ENCODE results near the gene CD19. TPM values are rescaled to one million over a fixed set of nuclear protein-coding genes. Genes with fewer than 3 reads are reported as not detected.
"Not testable (repeated sequence)": the region's sequence is repeated elsewhere in the genome, so short reads cannot be mapped to it uniquely, and the experiment has no call there.

Gene CD19
- polyA plus RNA-seq, 1 donor from 2014 or later, result not detected

DNA sequence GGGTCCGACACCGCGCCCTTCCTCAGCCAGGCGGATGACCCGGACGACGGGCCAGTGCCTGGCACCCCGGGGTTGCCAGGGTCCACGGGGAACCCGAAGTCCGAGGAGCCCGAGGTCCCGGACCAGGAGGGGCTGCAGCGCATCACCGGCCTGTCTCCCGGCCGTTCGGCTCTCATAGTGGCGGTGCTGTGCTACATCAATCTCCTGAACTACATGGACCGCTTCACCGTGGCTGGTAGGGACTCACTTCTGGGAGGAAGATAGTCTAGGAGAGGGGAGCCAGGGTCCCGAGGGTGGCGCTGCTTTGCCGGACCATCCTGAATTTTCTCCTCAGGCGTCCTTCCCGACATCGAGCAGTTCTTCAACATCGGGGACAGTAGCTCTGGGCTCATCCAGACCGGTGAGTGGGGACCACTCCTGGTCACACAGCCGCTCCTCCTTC lies 43.4 kb downstream of the CD19 start:
- Histone ChIP-seq H2AFZ (ENCODE audit: low read depth, low read length) (peak overlapping the region; percentile 59), H3F3A (ENCODE audit: insufficient read depth, low read length, poor library complexity, severe bottlenecking) (no peaks in the 10 kb centered on the region), H3K9me3 (ENCODE audit: low read length) (no peaks in the 10 kb centered on the region), H3K79me2 (replicated peaks; ENCODE audit: insufficient read depth, low read length) (peaks cover 10% of the 10 kb centered on the region), H4K20me1 (ENCODE audit: insufficient read depth) (no peaks in the 10 kb centered on the region), H3K4me3 (ENCODE audit: low read length) (peak overlapping the region; percentile 80), H3K27me3 (ENCODE audit: insufficient read depth, low read depth, low read length) (no peaks in the 10 kb centered on the region), H3K9me2 (ENCODE audit: insufficient read depth, low read length) (no peaks in the 10 kb centered on the region), H3K27ac (ENCODE audit: low read length) (no peak overlapping the region), H3K36me3 (ENCODE audit: insufficient read depth, low read length) (no peaks in the 10 kb centered on the region), H3K4me2 (ENCODE audit: low read length) (peak overlapping the region; percentile 68), H3K9ac (ENCODE audit: low read length) (peak overlapping the region; percentile 79)
- no peak for TF ChIP-seq EP300 (conservative IDR thresholded peaks at IDR 0.05; ENCODE audit: poor library complexity, severe bottlenecking)
- TF ChIP-seq, protein P1, sequence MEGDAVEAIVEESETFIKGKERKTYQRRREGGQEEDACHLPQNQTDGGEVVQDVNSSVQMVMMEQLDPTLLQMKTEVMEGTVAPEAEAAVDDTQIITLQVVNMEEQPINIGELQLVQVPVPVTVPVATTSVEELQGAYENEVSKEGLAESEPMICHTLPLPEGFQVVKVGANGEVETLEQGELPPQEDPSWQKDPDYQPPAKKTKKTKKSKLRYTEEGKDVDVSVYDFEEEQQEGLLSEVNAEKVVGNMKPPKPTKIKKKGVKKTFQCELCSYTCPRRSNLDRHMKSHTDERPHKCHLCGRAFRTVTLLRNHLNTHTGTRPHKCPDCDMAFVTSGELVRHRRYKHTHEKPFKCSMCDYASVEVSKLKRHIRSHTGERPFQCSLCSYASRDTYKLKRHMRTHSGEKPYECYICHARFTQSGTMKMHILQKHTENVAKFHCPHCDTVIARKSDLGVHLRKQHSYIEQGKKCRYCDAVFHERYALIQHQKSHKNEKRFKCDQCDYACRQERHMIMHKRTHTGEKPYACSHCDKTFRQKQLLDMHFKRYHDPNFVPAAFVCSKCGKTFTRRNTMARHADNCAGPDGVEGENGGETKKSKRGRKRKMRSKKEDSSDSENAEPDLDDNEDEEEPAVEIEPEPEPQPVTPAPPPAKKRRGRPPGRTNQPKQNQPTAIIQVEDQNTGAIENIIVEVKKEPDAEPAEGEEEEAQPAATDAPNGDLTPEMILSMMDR (IDR thresholded peaks at IDR 0.05; ENCODE audit: poor library complexity, severe bottlenecking), result no peak
- TF ChIP-seq RAD21 (conservative IDR thresholded peaks at IDR 0.05), result no peak
- no peak for TF ChIP-seq POLR2AphosphoS5 (IDR thresholded peaks at IDR 0.05)
- TF ChIP-seq MXI1 (conservative IDR thresholded peaks at IDR 0.05; ENCODE audit: poor library complexity, severe bottlenecking), result no peak
- no peak for TF ChIP-seq TAF1 (IDR thresholded peaks at IDR 0.05; ENCODE audit: low read depth)
- no peak for TF ChIP-seq SMC3 (conservative IDR thresholded peaks at IDR 0.05; ENCODE audit: poor library complexity)
- no peak for TF ChIP-seq EZH2 (IDR thresholded peaks at IDR 0.05; ENCODE audit: borderline replicate concordance, insufficient read depth, low read length, poor library complexity, severe bottlenecking)
- TF ChIP-seq, protein P2, sequence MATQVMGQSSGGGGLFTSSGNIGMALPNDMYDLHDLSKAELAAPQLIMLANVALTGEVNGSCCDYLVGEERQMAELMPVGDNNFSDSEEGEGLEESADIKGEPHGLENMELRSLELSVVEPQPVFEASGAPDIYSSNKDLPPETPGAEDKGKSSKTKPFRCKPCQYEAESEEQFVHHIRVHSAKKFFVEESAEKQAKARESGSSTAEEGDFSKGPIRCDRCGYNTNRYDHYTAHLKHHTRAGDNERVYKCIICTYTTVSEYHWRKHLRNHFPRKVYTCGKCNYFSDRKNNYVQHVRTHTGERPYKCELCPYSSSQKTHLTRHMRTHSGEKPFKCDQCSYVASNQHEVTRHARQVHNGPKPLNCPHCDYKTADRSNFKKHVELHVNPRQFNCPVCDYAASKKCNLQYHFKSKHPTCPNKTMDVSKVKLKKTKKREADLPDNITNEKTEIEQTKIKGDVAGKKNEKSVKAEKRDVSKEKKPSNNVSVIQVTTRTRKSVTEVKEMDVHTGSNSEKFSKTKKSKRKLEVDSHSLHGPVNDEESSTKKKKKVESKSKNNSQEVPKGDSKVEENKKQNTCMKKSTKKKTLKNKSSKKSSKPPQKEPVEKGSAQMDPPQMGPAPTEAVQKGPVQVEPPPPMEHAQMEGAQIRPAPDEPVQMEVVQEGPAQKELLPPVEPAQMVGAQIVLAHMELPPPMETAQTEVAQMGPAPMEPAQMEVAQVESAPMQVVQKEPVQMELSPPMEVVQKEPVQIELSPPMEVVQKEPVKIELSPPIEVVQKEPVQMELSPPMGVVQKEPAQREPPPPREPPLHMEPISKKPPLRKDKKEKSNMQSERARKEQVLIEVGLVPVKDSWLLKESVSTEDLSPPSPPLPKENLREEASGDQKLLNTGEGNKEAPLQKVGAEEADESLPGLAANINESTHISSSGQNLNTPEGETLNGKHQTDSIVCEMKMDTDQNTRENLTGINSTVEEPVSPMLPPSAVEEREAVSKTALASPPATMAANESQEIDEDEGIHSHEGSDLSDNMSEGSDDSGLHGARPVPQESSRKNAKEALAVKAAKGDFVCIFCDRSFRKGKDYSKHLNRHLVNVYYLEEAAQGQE (IDR thresholded peaks at IDR 0.05; ENCODE audit: borderline replicate concordance), result no peak

DNA sequence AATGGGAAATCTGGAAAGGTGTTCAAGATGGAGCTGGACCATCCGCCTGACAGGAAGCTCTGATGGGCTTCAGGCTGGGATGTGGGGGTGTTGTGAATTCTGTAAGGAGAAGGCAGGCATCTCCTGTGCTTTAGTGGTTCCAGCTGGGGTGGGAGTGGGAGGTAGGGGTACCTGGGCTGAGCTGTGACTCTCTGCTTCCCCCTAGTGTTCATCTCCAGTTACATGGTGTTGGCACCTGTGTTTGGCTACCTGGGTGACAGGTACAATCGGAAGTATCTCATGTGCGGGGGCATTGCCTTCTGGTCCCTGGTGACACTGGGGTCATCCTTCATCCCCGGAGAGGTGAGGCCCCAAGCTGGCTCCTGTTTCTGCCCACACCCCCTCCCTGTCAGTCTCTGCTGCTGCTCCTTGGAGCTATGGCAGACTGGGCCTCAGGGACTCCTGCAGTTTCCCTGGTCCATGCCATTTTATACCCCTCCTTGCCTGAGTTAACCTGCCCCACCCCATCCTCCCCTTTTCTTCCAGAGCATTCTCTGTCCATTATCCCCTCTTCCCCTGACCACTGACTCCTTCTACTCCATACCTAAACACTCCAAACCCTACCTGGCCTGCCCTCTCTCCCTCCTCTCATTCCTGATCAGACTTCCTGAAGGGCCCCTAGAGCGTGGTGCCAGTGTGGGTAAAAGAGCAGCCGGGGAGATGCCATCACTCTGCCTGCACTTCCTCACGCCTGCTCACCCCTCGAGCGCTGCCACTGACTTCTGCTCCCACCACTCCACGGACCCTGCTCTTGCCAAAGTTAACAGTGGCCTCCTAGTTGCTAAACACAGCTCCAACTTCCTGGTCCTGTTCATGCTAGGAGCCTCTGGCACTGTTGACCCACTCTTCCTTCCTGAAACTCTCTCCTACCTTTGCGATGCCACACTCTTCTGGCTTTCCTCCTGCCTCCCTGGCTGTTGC lies 46.2 kb downstream of the CD19 start:
- Histone ChIP-seq H3K27ac (ENCODE audit: low read length) (no peak overlapping the region), H4K20me1 (ENCODE audit: insufficient read depth) (no peaks in the 10 kb centered on the region), H3K79me2 (replicated peaks; ENCODE audit: insufficient read depth, low read length) (peaks cover 10% of the 10 kb centered on the region), H3K4me3 (ENCODE audit: low read length) (no peak overlapping the region), H2AFZ (ENCODE audit: low read depth, low read length) (no peak overlapping the region), H3K36me3 (ENCODE audit: insufficient read depth, low read length) (no peaks in the 10 kb centered on the region), H3F3A (ENCODE audit: insufficient read depth, low read length, poor library complexity, severe bottlenecking) (no peaks in the 10 kb centered on the region), H3K9ac (ENCODE audit: low read length) (no peak overlapping the region), H3K9me3 (ENCODE audit: low read length) (no peaks in the 10 kb centered on the region), H3K4me2 (ENCODE audit: low read length) (no peak overlapping the region), H3K27me3 (ENCODE audit: insufficient read depth, low read depth, low read length) (no peaks in the 10 kb centered on the region), H3K9me2 (ENCODE audit: insufficient read depth, low read length) (no peaks in the 10 kb centered on the region)
- TF ChIP-seq TAF1 (IDR thresholded peaks at IDR 0.05; ENCODE audit: low read depth), result no peak
- TF ChIP-seq, protein P1 (IDR thresholded peaks at IDR 0.05; ENCODE audit: poor library complexity, severe bottlenecking), result peak; percentile 55

DNA sequence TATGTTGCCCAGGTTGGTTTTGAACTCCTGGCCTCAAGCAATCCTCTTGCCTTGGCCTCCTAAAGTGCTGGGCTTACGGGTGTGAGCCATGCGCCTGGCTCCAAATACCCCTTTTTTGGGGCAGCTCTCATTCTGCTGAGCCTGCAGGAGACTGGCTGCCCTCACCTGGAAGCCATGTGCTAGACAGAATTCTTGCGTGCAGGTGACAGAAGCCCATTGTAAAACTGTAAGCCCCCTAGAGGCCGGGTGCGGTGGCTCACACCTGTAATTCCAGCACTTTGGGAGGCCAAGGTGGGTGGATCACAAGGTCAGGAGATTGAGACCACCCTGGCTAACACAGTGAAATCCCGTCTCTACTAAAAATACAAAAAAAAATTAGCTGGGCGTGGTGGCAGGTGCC lies 48.6 kb downstream of the CD19 start:
- H3K36me3 ChIP-seq (ENCODE audit: insufficient read depth, low read length); H3K79me2 ChIP-seq (replicated peaks; ENCODE audit: insufficient read depth, low read length); H2AFZ ChIP-seq (ENCODE audit: low read depth, low read length); H3K27ac ChIP-seq (ENCODE audit: low read length); H3K4me2 ChIP-seq (ENCODE audit: low read length); H3K27me3 ChIP-seq (ENCODE audit: insufficient read depth, low read depth, low read length); H3K9me3 ChIP-seq (ENCODE audit: low read length); H3F3A ChIP-seq (ENCODE audit: insufficient read depth, low read length, poor library complexity, severe bottlenecking); H3K9ac ChIP-seq (ENCODE audit: low read length); H4K20me1 ChIP-seq (ENCODE audit: insufficient read depth); H3K4me3 ChIP-seq (ENCODE audit: low read length); H3K9me2 ChIP-seq (ENCODE audit: insufficient read depth, low read length): not testable (repeated sequence)

Measured in neural cell (in vitro differentiated cells).